Vagina (tissue), 2 donors: ENCODE data around the gene PRR5. TPM values are rescaled to one million over a fixed set of nuclear protein-coding genes. Genes with fewer than 3 reads are reported as not detected.
"Not testable (repeated sequence)": the region's sequence is repeated elsewhere in the genome, so short reads cannot be mapped to it uniquely, and the experiment has no call there.

Experiments
- DNase-seq, 2 donors: peaks; one replicate each; pipeline ENCODE4 v3.0.0-alpha.2; 2017; ENCODE audit errors: extremely low spot score in 2 of 2
- H3K27ac ChIP-seq: fragments of 200-600 bp; sonication (generic); one replicate; pipeline ENCODE4 v1.5.1; 2019
- H3K27me3 ChIP-seq: fragments of 200-600 bp; sonication (generic); one replicate; pipeline ENCODE4 v1.5.1; 2019
- H3K36me3 ChIP-seq, 2 donors: fragments of 200-600 bp; sonication (generic); one replicate each; pipeline ENCODE4 v1.5.1; 2017 to 2019
- H3K4me1 ChIP-seq: fragments of 200-600 bp; sonication (generic); one replicate; pipeline ENCODE4 v1.5.1; 2019
- H3K4me3 ChIP-seq, 2 donors: fragments of 200-600 bp; sonication (generic); 1 replicate in 1 of 2; 2 replicates in 1 of 2; pipeline ENCODE4 v1.5.1; 2016 to 2019
- H3K9me3 ChIP-seq: fragments of 200-600 bp; sonication (generic); one replicate; pipeline ENCODE4 v1.5.1; 2019
- CTCF ChIP-seq, 3 experiments: fragments of 450-650 bp in 2 of 3; fragments of 200-600 bp in 1 of 3; sonication (generic) in 1 of 3; IDR thresholded peaks; one replicate each; pipeline ENCODE4 v1.5.1; 2017 to 2019; ENCODE audit warnings: antibody characterized with exemption in 3 of 3, mild to moderate bottlenecking in 2 of 3, moderate library complexity in 2 of 3
- POLR2A ChIP-seq, 2 donors: fragments of 450-650 bp; IDR thresholded peaks; one replicate each; pipeline ENCODE4 v1.6.1; 2017; ENCODE audit warnings: antibody characterized with exemption in 2 of 2, mild to moderate bottlenecking in 2 of 2, moderate library complexity in 2 of 2
- POLR2AphosphoS5 ChIP-seq, 2 donors: sonication (generic); formaldehyde crosslinking; IDR thresholded peaks; one replicate each; pipeline ENCODE4 v1.9.0; 2017; ENCODE audit warnings: antibody characterized with exemption in 2 of 2, mild to moderate bottlenecking in 2 of 2, low read depth in 1 of 2; ENCODE audit not compliant: insufficient read depth in 1 of 2
- intact Hi-C: fragments of 100-400 bp; cut with DNase I; formaldehyde crosslinking; loops from one replicate; pipeline ENCODE4 v1.15.1; 2023
- total RNA-seq: library from RNA; depleted of rRNA; stranded (reverse); fragments of >200 nt; gene quantifications from one replicate; pipeline ENCODE4 v1.2.3, GENCODE V29; 2016

PRR5 gene
- total RNA-seq, 1 donor from 2014 or later: 36.8 TPM

- TF ChIP-seq POLR2AphosphoS5 (IDR thresholded peaks at IDR 0.05; ENCODE audit: insufficient read depth in 1 of 2, low read depth in 1 of 2): no peak
- DNase-seq: no peak
- intact Hi-C loops: no loop called here
- Histone ChIP-seq H3K4me3 (no peak overlapping the region), H3K36me3 (no peaks in the 10 kb centered on the region), H3K9me3 (no peaks in the 10 kb centered on the region), H3K4me1 (no peaks in the 10 kb centered on the region), H3K27me3 (no peaks in the 10 kb centered on the region), H3K27ac (no peak overlapping the region)
Observed at GRCh38 chr22:44743804-44744211, 41.8 kb downstream of the PRR5 start.

- H3K4me3 ChIP-seq: no peak overlapping the region
- intact Hi-C loops: no loop called here
- H3K27me3 ChIP-seq: no peaks in the 10 kb centered on the region
- no peak overlapping the region for H3K27ac ChIP-seq
- H3K9me3 ChIP-seq: no peaks in the 10 kb centered on the region
- no peak for TF ChIP-seq POLR2AphosphoS5 (IDR thresholded peaks at IDR 0.05; ENCODE audit: insufficient read depth in 1 of 2, low read depth in 1 of 2)
- no peak for TF ChIP-seq POLR2A (IDR thresholded peaks at IDR 0.05)
- TF ChIP-seq CTCF (IDR thresholded peaks at IDR 0.05): no peak
- DNase-seq: no peak
- no peaks in the 10 kb centered on the region for H3K4me1 ChIP-seq
- H3K36me3 ChIP-seq: no peaks in the 10 kb centered on the region
Observed at GRCh38 chr22:44745853-44746789, 44.1 kb downstream of the PRR5 start.

- DNase-seq, H3K27ac ChIP-seq, H3K4me3 ChIP-seq, intact Hi-C loops, H3K36me3 ChIP-seq, H3K27me3 ChIP-seq, H3K9me3 ChIP-seq, H3K4me1 ChIP-seq: not testable (repeated sequence)
Observed at GRCh38 chr22:44747784-44748127, 45.8 kb downstream of the PRR5 start.

GRCh38 chr22:44748524-44748923, 46.5 kb downstream of the PRR5 start:
- Histone ChIP-seq H3K4me3 (no peak overlapping the region), H3K36me3 (no peaks in the 10 kb centered on the region), H3K27me3 (no peaks in the 10 kb centered on the region), H3K4me1 (peaks cover 9% of the 10 kb centered on the region), H3K9me3 (no peaks in the 10 kb centered on the region), H3K27ac (no peak overlapping the region)
- TF ChIP-seq POLR2AphosphoS5 (IDR thresholded peaks at IDR 0.05; ENCODE audit: insufficient read depth in 1 of 2, low read depth in 1 of 2): no peak
- no peak for TF ChIP-seq CTCF (IDR thresholded peaks at IDR 0.05)
- no peak for TF ChIP-seq POLR2A (IDR thresholded peaks at IDR 0.05)
- intact Hi-C loops: no loop called here
- DNase-seq: no peak

- Histone ChIP-seq H3K4me1 (peaks cover 15% of the 10 kb centered on the region), H3K27me3 (no peaks in the 10 kb centered on the region)
Observed at GRCh38 chr22:44750481-44750880, 48.5 kb downstream of the PRR5 start.

More at GRCh38 chr22:44750481-44750880, 48.5 kb downstream of the PRR5 start:
- Histone ChIP-seq H3K4me3 (no peak overlapping the region), H3K9me3 (no peaks in the 10 kb centered on the region), H3K27ac (no peak overlapping the region), H3K36me3 (no peaks in the 10 kb centered on the region)
- no peak for TF ChIP-seq POLR2AphosphoS5 (IDR thresholded peaks at IDR 0.05; ENCODE audit: insufficient read depth in 1 of 2, low read depth in 1 of 2)
- TF ChIP-seq CTCF (IDR thresholded peaks at IDR 0.05): no peak
- no peak for TF ChIP-seq POLR2A (IDR thresholded peaks at IDR 0.05)
- intact Hi-C loops: no loop called here
- no peak for DNase-seq
